K562 (cell line): Measurements from ENCODE around the gene BBLN. TPM values are rescaled to one million over a fixed set of nuclear protein-coding genes. Genes with fewer than 3 reads are reported as not detected.

Experiments used
- DACH1 ChIP-seq: fragments of 450-650 bp; IDR thresholded peaks from 2 replicates; pipeline ENCODE4 v1.6.1; 2018; ENCODE audit not compliant: partially characterized antibody
- FOXK2 ChIP-seq, 2 experiments: fragments of 450-650 bp; IDR thresholded peaks in 1 of 2; conservative IDR thresholded peaks in 1 of 2; 2 replicates each; pipeline ENCODE4 v1.6.1; 2016; ENCODE audit warnings: low read depth in 2 of 2, mild to moderate bottlenecking in 1 of 2
- HDAC2 ChIP-seq: fragments of 450-650 bp; IDR thresholded peaks from 2 replicates; pipeline ENCODE4 v1.6.1; 2016; ENCODE audit warnings: mild to moderate bottlenecking
- ILF3 ChIP-seq: fragments of 450-650 bp; IDR thresholded peaks from 2 replicates; pipeline ENCODE4 v1.6.1; 2018; ENCODE audit warnings: antibody characterized with exemption, mild to moderate bottlenecking, moderate library complexity, borderline replicate concordance
- KAT8 ChIP-seq: fragments of 450-650 bp; IDR thresholded peaks from 2 replicates; pipeline ENCODE4 v1.6.1; 2016; ENCODE audit warnings: low read depth, mild to moderate bottlenecking
- LCOR ChIP-seq: sonication (generic); formaldehyde crosslinking; IDR thresholded peaks from 2 replicates; pipeline ENCODE4 v1.8.0; 2022; ENCODE audit warnings: mild to moderate bottlenecking, missing genetic modification reagents
- MCM3 ChIP-seq: fragments of 450-650 bp; IDR thresholded peaks from 2 replicates; pipeline ENCODE4 v1.6.1; 2016
- MCM5 ChIP-seq: fragments of 450-650 bp; IDR thresholded peaks from 2 replicates; pipeline ENCODE4 v1.6.1; 2016; ENCODE audit warnings: low read depth
- MYBL2 ChIP-seq, 2 experiments: fragments of 450-650 bp in 1 of 2; sonication (generic) in 1 of 2; formaldehyde crosslinking in 1 of 2; IDR thresholded peaks; 2 replicates each; pipeline versions ENCODE4 v1.6.1 to v1.8.1; 2017 to 2022; ENCODE audit warnings: borderline replicate concordance in 1 of 2, inconsistent platforms in 1 of 2, low read depth in 1 of 2, mild to moderate bottlenecking in 1 of 2, missing genetic modification reagents in 1 of 2, moderate library complexity in 1 of 2
- POLR2AphosphoS5 ChIP-seq: IDR thresholded peaks from 2 replicates; pipeline ENCODE4 v1.6.1; 2011; ENCODE audit warnings: mild to moderate bottlenecking, low read depth, low read length, moderate library complexity; ENCODE audit not compliant: control insufficient read depth, insufficient read depth
- POLR2G ChIP-seq: fragments of 200-400 bp; formaldehyde crosslinking; IDR thresholded peaks from 2 replicates; pipeline ENCODE4 v1.6.1; 2017; ENCODE audit warnings: low read depth, mild to moderate bottlenecking, antibody characterized with exemption, low read length, moderate library complexity
- PYGO2 ChIP-seq: fragments of 450-650 bp; IDR thresholded peaks from 2 replicates; pipeline ENCODE4 v1.6.1; 2016; ENCODE audit warnings: mild to moderate bottlenecking, missing genetic modification characterization, moderate library complexity, missing compliant biosample characterization
- RBM14 ChIP-seq: fragments of 200-400 bp; formaldehyde crosslinking; IDR thresholded peaks from 2 replicates; pipeline ENCODE4 v1.6.1; 2018; ENCODE audit warnings: low read depth, mild to moderate bottlenecking, low read length, moderate library complexity, borderline replicate concordance; ENCODE audit not compliant: insufficient read depth
- SMAD1 ChIP-seq: fragments of 150-350 bp; IDR thresholded peaks from 2 replicates; pipeline ENCODE4 v1.6.1; 2014; ENCODE audit warnings: low read length, low read depth; ENCODE audit not compliant: partially characterized antibody
- SMC3 ChIP-seq: conservative IDR thresholded peaks from 2 replicates; pipeline ENCODE4 v1.6.1; 2011; ENCODE audit warnings: low read depth, low read length, improper control_type of control experiment; ENCODE audit not compliant: insufficient read depth
- SRSF1 ChIP-seq: fragments of 200-400 bp; formaldehyde crosslinking; IDR thresholded peaks from 2 replicates; pipeline ENCODE4 v1.6.1; 2017; ENCODE audit warnings: mild to moderate bottlenecking, low read depth, low read length, moderate library complexity
- TRIM28 ChIP-seq: fragments of 450-650 bp; IDR thresholded peaks from 2 replicates; pipeline ENCODE4 v1.6.1; 2017
- ZNF12 ChIP-seq: sonication (generic); formaldehyde crosslinking; IDR thresholded peaks from 2 replicates; pipeline ENCODE4 v1.4.0; 2020; ENCODE audit warnings: mild to moderate bottlenecking, missing genetic modification reagents
- ZNF282 ChIP-seq: sonication (generic); formaldehyde crosslinking; IDR thresholded peaks from 2 replicates; pipeline ENCODE4 v1.8.1; 2023; ENCODE audit warnings: missing genetic modification reagents
- ZNF584 ChIP-seq: fragments of 200-800 bp; sonication (Bioruptor generic); IDR thresholded peaks from 2 replicates; pipeline ENCODE4 v1.6.1; 2016; ENCODE audit warnings: low read depth, mild to moderate bottlenecking, missing genetic modification characterization, missing compliant biosample characterization
- ZNF717 ChIP-seq: fragments of 250-450 bp; sonication (Bioruptor Pico); IDR thresholded peaks from 2 replicates; pipeline ENCODE4 v1.5.0; 2021
- ZNF77 ChIP-seq: fragments of 250-450 bp; sonication (Bioruptor Pico); IDR thresholded peaks from 2 replicates; pipeline ENCODE4 v1.5.0; 2020
- polyA plus RNA-seq, 8 experiments: library from polyadenylated mRNA; depleted of rRNA in 4 of 8; stranded (reverse) in 5 of 8; unstranded in 3 of 8; fragments of >200 nt; fragmentation: Nextera tagmentation in 2 of 8; fragmentation: Illumina TruSeq in 1 of 8; extraction: Ambion mirVana in 2 of 8; extraction: Trizol in 1 of 8; gene quantifications; 2 replicates each; pipeline versions ENCODE4 v1.2.1 to v1.2.3, GENCODE V29; 2011 to 2014; ENCODE audit warnings: inconsistent platforms in 1 of 8, missing spikeins in 1 of 8
- total RNA-seq, 7 experiments: library from RNA; depleted of rRNA in 6 of 7; stranded (reverse); fragments of >200 nt in 6 of 7; fragmentation: Illumina TruSeq in 2 of 7; extraction: Trizol in 2 of 7; gene quantifications; 2 replicates each; pipeline versions ENCODE4 v1.2.1 to v1.2.3, GENCODE V29; 2011 to 2021; ENCODE audit warnings: low replicate concordance in 1 of 7
- TF ChIP-seq, protein P1 (sequence below), 2 experiments: fragments of 450-650 bp; conservative IDR thresholded peaks; 2 replicates each; pipeline ENCODE4 v1.6.1; 2017; ENCODE audit warnings: mild to moderate bottlenecking in 2 of 2, moderate library complexity in 2 of 2
- TF ChIP-seq, protein P2 (sequence below): fragments of 450-650 bp; IDR thresholded peaks from 2 replicates; pipeline ENCODE4 v1.6.1; 2018; ENCODE audit not compliant: partially characterized antibody
- TF ChIP-seq, protein P3 (sequence below): fragments of 250-450 bp; sonication (Bioruptor Pico); IDR thresholded peaks from 2 replicates; pipeline ENCODE4 v1.8.0; 2022; ENCODE audit warnings: moderate library complexity, mild to moderate bottlenecking, inconsistent platforms

Gene BBLN
- total and polyA plus RNA-seq, 9 of the 15 experiments (the other 6 are each of a cell fraction or from before 2014, with no cell fraction given) = 4.2 to 331 (median 87.1) TPM

DNA sequence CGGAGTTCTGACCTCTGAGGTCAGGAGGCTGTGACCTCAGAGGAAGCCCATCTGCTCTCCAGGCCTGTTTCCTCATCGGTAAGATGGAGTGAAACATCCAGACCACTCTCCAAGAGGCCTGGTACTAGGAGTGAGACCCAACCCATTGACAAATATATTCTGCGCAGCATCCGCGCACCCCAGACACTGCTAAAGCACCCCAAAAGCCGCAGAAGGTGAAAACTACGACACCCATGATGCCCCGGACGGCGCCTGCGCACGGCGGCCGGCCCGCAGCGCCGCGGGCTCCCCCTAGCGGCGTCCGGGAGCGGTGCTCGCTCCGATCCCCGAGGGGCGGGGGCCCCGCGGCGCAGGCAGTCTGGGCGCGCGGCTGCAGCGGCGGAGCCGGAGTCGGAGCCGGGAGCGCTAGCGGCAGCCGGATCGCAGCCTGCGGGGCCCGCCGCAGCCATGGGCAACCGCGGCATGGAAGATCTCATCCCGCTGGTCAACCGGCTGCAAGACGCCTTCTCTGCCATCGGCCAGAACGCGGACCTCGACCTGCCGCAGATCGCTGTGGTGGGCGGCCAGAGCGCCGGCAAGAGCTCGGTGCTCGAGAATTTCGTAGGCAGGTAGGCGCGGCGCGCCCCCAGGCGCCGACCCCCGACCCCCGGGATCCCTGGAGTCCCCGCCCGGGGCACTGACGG, 43.1 kb downstream of the BBLN start, which contains the start of gene DNM1 (continued):
- TF ChIP-seq MCM5 (no peak), ZNF77 (CRISPR knock-in tag) (no peak), ZNF12 (CRISPR knock-in tag) (no peak), LCOR (CRISPR knock-in tag) (no peak), MYBL2 (IDR thresholded peaks at IDR 0.05; ENCODE audit: low read depth) (no peak), MYBL2 (CRISPR knock-in tag; IDR thresholded peaks at IDR 0.05; ENCODE audit: borderline replicate concordance) (no peak), ZNF584 (no peak), SMAD1 (no peak), DACH1 (no peak), POLR2AphosphoS5 (no peak), KAT8 (no peak), ZNF282 (no peak), SRSF1 (no peak), SMC3 (peak; percentile 83; the same call in 1 of the 2 replicates), HDAC2 (no peak), RBM14 (no peak), POLR2G (peak; percentile 69), TRIM28 (no peak; the same call in 1 of the 2 replicates), MCM3 (no peak), ZNF717 (CRISPR knock-in tag) (no peak), ILF3 (no peak), PYGO2 (tag) (no peak), FOXK2 (conservative IDR thresholded peaks at IDR 0.05 in 1 of 2, IDR thresholded peaks at IDR 0.05 in 1 of 2; ENCODE audit: low read depth in 2 of 2) (no peak)
- TF ChIP-seq, protein P1, sequence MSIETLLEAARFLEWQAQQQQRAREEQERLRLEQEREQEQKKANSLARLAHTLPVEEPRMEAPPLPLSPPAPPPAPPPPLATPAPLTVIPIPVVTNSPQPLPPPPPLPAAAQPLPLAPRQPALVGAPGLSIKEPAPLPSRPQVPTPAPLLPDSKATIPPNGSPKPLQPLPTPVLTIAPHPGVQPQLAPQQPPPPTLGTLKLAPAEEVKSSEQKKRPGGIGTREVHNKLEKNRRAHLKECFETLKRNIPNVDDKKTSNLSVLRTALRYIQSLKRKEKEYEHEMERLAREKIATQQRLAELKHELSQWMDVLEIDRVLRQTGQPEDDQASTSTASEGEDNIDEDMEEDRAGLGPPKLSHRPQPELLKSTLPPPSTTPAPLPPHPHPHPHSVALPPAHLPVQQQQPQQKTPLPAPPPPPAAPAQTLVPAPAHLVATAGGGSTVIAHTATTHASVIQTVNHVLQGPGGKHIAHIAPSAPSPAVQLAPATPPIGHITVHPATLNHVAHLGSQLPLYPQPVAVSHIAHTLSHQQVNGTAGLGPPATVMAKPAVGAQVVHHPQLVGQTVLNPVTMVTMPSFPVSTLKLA (conservative IDR thresholded peaks at IDR 0.05) = no peak
- TF ChIP-seq, protein P2, sequence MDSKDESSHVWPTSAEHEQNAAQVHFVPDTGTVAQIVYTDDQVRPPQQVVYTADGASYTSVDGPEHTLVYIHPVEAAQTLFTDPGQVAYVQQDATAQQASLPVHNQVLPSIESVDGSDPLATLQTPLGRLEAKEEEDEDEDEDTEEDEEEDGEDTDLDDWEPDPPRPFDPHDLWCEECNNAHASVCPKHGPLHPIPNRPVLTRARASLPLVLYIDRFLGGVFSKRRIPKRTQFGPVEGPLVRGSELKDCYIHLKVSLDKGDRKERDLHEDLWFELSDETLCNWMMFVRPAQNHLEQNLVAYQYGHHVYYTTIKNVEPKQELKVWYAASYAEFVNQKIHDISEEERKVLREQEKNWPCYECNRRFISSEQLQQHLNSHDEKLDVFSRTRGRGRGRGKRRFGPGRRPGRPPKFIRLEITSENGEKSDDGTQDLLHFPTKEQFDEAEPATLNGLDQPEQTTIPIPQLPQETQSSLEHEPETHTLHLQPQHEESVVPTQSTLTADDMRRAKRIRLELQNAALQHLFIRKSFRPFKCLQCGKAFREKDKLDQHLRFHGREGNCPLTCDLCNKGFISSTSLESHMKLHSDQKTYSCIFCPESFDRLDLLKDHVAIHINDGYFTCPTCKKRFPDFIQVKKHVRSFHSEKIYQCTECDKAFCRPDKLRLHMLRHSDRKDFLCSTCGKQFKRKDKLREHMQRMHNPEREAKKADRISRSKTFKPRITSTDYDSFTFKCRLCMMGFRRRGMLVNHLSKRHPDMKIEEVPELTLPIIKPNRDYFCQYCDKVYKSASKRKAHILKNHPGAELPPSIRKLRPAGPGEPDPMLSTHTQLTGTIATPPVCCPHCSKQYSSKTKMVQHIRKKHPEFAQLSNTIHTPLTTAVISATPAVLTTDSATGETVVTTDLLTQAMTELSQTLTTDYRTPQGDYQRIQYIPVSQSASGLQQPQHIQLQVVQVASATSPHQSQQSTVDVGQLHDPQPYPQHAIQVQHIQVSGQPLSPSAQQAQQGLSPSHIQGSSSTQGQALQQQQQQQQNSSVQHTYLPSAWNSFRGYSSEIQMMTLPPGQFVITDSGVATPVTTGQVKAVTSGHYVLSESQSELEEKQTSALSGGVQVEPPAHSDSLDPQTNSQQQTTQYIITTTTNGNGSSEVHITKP = no peak
- TF ChIP-seq, protein P3, sequence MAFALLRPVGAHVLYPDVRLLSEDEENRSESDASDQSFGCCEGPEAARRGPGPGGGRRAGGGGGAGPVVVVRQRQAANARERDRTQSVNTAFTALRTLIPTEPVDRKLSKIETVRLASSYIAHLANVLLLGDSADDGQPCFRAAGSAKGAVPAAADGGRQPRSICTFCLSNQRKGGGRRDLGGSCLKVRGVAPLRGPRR = no peak; the same call in 1 of the 2 replicates
